Right renal cortex interstitium (tissue), 3 donors: ENCODE results near the gene RAB40AL. TPM values are rescaled to one million over a fixed set of nuclear protein-coding genes. Genes with fewer than 3 reads are reported as not detected.
"Not testable (repeated sequence)": the region's sequence is repeated elsewhere in the genome, so short reads cannot be mapped to it uniquely, and the experiment has no call there.

ENCODE experiments used
- DNase-seq, 3 donors: peaks; one replicate each; pipeline ENCODE4 v3.0.0-alpha.2; 2013; ENCODE audit warnings: low read depth in 3 of 3, low spot score in 2 of 3
- polyA plus RNA-seq, 3 donors: library from polyadenylated mRNA; unstranded; fragments of 120-200 nt; gene quantifications; one replicate each; pipeline ENCODE4 v1.2.1, GENCODE V29; 2013; ENCODE audit not compliant: insufficient read length in 3 of 3

RAB40AL gene
- polyA plus RNA-seq: under 1 TPM in 1 of 3 donors, not detected in 2; 0.23 TPM

GRCh38 chrX:102936972-102937371 lies at the start of gene RAB40AL:
TSS of gene RAB40AL (plus strand) at chrX:102937272. CDS start at chrX:102937319, 47 bp downstream.
- not testable (repeated sequence) for DNase-seq

GRCh38 chrX:102887687-102888086 lies 49.4 kb upstream of the RAB40AL start:
- no peak for DNase-seq

DNA sequence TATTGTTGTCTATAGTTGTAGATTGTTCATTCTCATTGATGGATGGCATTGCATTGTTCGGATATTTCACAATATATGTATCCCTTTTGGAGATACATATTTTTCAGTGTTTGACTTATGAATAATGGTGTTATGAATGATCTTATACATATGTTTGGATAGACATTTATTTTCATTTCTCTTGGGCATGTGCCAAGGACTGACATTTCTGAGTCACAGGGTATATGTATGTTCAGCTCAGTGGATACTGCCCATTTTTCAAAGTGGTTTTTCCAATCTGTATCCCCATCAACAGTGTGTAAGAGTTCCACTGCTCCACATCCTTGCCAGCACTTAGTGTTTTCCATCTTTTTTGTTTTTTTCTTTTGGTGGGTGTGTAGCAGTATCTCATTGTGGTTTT lies 45.0 kb upstream of the RAB40AL start:
- no peak for DNase-seq

- DNase-seq: peak; percentile 10 to 45 (median 43)
These were observed 36.8 kb upstream of the RAB40AL start for GRCh38 chrX:102899940-102900916.

- DNase-seq: no peak
These were observed 34.7 kb upstream of the RAB40AL start for GRCh38 chrX:102902355-102902754.

DNA sequence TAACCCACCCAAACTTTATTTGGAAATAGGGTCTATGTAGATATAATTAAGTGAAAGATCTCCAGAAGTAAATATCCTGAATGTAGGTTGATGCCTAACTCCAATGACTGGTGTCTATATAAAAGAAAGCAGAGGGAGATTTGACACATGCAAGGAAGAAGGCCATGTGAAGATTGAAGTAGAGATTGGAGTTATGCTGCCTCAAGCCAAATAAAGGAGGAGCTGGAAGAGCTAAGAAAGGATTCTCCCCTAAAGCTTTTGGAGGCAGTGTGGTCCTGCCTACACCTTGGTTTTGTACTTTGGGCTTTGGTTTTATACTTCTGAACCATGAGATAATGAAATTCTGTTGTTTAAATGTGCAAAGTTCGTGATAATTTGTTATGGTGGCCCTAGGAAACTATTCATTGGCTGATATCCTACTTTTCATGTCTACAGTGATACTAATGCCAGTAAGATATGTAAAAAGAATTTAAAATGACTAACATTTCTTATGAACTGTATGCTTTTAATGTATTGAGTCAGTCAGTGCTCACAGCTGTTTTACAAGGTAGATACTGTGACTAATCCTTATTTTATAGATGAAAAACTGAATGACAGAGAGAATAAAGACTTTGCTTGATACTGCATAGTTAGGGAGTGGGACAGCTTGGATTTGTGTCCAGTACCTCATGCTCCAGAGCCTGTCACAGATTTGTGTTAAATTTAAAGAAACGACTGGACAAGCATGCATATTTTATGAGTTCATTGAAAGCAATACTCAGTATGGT lies 5.9 kb upstream of the RAB40AL start:
- DNase-seq: no peak

DNA sequence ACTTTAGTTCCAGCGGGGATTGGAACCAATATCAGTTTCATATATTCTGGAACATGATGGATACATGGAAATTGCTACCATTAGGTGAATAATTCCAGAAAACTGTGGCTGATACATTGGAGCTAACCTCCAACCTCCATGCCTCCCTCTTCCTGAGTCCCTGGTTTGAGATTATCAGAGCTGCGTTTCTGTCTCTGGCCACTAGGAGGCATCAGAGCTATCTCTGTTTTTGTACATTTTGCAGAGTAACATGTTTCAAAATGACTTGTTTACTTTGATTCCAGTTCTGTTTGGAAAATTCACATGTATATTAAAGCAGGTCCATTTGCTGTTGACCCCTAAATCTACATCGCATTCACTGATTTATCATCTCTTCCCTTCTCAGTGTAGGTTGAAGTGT lies 2.4 kb upstream of the RAB40AL start:
- DNase-seq: no peak

DNA sequence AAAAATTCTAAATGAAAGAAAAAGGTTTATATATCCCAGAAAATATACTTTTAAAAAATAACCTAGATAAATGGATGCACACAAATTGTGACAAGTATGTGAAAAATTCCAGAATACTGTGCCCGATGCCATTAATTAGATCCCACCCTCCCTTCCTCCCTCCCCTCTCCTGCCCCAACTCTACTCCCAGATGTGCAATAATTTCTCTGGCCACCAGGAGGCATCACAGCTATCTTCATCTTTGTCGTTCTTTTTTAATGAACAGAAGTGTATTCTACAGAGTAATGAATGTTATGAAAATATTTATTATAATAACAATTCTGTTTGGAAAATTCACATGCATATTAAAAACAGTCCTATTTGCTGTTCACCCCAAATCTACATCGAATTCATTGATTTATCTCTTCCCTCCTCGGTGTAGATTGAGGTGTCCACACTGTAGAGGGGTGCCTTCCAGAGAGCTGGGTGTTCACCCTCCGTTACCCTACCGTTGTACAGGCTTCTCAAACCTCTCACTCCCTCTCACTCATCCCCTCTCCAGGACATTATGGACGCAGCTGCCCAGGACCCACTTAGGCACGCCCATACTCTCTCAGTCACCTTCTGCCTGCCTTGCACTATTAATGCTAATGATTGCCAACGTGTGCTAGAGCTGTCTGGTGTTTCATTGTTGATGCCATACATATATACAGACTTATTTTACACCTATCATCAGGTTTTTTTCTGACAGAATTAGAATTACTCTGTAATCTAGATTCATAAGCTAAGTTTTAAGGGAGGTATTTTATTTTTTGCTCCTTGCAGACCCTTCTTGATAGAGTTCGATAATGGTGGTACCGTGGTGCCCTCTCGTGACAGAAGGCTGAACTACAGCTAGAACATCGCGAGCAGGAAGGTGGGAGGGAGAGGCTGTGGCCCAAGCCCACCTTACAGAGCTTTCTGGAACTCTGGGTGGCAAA lies 14.1 kb downstream of the RAB40AL start:
- DNase-seq: peak; percentile 12 to 27 (median 15)

DNA sequence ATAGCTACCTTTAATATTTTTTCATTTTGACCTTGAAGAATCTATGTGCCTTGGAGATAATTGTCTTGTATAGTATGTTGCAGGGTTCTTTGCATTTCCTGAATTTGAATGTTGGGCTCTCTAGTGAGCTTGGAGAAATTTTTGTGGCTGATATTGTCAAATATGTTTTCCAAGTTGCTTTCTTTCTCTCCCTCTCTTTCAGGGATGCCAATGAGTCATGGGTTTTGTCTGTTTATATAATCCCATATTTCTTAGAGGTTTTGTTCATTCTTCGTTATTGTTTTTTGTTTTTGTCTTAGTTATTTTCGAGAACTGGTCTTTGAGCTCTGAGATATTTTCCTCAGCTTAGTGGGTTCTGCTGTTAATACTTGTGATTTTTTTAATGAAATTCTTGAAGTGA lies 20.7 kb downstream of the RAB40AL start:
- no peak for DNase-seq

- DNase-seq: no peak
These were observed 21.7 kb downstream of the RAB40AL start for GRCh38 chrX:102958794-102959193.

GRCh38 chrX:102959471-102959870 lies 22.4 kb downstream of the RAB40AL start:
- no peak for DNase-seq

GRCh38 chrX:102963955-102964354 lies 26.9 kb downstream of the RAB40AL start:
- no peak for DNase-seq

DNA sequence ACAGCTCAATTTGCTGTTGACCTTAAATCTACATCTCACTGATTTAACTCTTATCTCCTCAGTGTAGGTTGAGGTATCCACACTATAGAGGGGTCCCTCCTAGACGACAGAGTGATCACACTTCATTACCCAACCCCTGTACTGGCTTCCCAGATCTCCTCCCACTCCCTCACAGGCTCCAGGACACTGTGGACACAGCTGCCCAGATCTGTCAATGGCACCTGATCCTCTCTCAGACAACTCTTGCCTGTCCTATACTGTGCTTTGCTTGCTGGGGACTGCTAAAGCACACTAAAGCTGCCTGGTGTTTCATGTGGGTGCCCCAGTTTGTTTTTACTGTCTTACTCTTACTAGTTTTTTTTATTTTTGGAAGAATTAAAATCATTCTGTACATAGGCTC lies 27.9 kb downstream of the RAB40AL start:
- no peak for DNase-seq

- no peak for DNase-seq
These were observed 29.6 kb downstream of the RAB40AL start for GRCh38 chrX:102966701-102967100.

- DNase-seq: no peak
These were observed 31.1 kb downstream of the RAB40AL start for GRCh38 chrX:102968216-102968615.

DNA sequence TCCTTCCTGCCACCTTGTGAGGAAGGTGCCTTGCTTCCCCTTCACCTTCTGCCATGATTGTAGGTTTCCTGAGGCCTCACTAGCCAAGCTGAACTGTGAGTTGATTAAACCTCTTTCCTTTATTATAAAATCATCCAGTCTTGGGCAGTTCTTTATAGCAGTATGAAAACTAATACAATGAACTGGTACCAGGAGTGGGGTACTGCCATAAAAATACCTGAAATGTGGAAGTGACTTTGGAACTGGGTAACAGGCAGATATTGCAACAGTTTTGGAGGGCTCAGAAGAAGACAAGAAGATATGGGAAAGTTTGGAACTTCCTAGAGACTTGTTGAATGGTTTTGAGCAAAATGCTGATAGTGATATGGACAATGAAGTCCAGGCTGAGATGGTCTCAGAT lies 34.5 kb downstream of the RAB40AL start:
- not testable (repeated sequence) for DNase-seq

GRCh38 chrX:102975016-102975415 lies 37.9 kb downstream of the RAB40AL start:
- DNase-seq: no peak

GRCh38 chrX:102976286-102976685 lies 39.2 kb downstream of the RAB40AL start:
- no peak for DNase-seq

DNA sequence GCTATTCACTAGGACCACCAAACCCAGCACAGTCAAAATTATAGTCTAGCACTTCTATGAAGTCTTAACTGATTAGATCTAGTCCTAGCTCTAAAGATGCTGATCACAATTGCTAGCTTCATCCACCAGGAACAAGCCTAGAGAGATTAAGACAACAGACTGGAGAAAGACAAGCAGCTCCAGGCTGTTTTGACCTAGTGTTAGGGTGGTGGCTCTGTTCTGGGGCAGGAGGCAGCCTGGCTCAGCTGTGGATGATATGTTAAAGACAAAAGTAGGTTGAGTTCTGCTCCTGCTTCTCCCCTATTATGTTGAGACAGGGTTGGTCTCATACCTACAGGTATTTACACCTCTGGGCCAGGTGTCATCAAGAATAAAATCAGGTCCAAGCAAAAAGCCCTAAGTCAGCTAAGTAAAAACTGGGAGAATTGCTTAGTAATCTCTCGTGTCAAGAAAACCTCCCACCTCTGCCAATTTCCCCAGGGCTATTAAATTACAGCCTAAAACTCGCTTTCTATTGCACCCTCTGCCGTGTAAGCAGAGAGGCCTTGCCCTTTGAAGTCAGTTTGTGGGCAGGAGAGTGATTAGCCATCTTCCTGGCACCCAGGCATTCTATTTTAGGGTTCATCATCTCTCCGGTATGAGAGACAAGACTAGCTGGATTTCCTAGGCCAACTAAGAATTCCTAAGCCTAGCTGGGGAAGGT lies 39.9 kb downstream of the RAB40AL start:
- no peak for DNase-seq

DNA sequence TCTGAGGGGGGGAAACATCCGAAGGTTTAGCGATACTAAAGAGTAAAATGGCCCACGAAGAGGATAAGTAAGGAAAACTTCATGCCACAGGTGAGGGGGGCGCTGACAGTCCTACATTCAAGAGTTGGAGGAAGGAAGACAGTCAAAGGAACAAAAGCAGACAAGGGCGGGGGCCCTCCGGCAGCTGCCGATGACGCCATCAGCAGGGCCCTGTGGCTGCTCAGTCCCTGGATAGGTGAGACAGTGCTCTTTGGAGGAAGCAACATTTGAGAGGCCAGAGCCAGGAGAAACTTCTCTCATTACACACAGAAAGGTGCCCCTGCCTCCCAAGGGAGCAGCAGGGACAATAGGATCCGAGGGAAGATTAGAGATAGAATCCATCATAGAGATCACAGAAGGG lies 41.5 kb downstream of the RAB40AL start:
- DNase-seq: no peak
